ENCODE results near the gene C1orf159.

DNA sequence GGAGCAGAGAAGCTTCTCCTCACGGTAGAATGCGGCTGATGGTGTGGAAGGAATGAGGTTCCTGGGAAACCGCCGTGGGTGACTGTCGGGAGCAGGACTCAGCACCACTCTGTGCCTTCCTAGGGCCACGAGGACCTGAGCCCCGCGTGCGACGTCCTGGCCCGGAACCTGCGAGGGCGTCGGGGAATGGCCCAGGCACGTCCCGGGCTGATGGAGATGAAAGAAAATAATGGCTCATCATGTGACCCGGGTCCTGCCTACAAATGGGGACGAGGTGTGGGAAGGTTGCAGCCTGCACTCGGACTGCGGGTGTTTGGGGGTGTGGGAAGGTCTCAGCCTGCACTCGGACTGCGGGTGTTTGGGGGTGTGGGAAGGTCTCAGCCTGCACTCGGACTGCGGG is 32.7 kb upstream of the C1orf159 start:
- TF ChIP-seq, protein P1, sequence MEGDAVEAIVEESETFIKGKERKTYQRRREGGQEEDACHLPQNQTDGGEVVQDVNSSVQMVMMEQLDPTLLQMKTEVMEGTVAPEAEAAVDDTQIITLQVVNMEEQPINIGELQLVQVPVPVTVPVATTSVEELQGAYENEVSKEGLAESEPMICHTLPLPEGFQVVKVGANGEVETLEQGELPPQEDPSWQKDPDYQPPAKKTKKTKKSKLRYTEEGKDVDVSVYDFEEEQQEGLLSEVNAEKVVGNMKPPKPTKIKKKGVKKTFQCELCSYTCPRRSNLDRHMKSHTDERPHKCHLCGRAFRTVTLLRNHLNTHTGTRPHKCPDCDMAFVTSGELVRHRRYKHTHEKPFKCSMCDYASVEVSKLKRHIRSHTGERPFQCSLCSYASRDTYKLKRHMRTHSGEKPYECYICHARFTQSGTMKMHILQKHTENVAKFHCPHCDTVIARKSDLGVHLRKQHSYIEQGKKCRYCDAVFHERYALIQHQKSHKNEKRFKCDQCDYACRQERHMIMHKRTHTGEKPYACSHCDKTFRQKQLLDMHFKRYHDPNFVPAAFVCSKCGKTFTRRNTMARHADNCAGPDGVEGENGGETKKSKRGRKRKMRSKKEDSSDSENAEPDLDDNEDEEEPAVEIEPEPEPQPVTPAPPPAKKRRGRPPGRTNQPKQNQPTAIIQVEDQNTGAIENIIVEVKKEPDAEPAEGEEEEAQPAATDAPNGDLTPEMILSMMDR (IDR thresholded peaks at IDR 0.05), result no peak
- no peak for TF ChIP-seq POLR2A (IDR thresholded peaks at IDR 0.05)
